DOHH2 (cell line): ENCODE results near the gene S100A14.
"Not testable (repeated sequence)": the region's sequence is repeated elsewhere in the genome, so short reads cannot be mapped to it uniquely, and the experiment has no call there.

Source experiments
- H3F3A ChIP-seq: fragments of 200-600 bp; sonication (generic), shearing (Covaris generic); 2 replicates; pipeline ENCODE4 v1.6.0; 2016; ENCODE audit warnings: antibody characterized with exemption, mild to moderate bottlenecking; ENCODE audit not compliant: control insufficient read depth, insufficient read depth
- H3K27ac ChIP-seq: fragments of 200-600 bp; sonication (generic); 2 replicates; pipeline ENCODE4 v1.5.1; 2014; ENCODE audit warnings: low read depth, mild to moderate bottlenecking, low read length, moderate library complexity
- H3K27me3 ChIP-seq: fragments of 200-600 bp; sonication (generic); 2 replicates; pipeline ENCODE4 v1.6.1; 2014; ENCODE audit warnings: mild to moderate bottlenecking, low read length, mixed read lengths; ENCODE audit not compliant: control insufficient read depth
- H3K36me3 ChIP-seq: fragments of 200-600 bp; sonication (generic); 2 replicates; pipeline ENCODE4 v1.6.1; 2014; ENCODE audit warnings: mild to moderate bottlenecking, low read length, moderate library complexity, mixed read lengths; ENCODE audit not compliant: control insufficient read depth
- H3K4me1 ChIP-seq: fragments of 200-600 bp; sonication (generic); 2 replicates; pipeline ENCODE4 v1.6.1; 2014; ENCODE audit warnings: mild to moderate bottlenecking, low read length, mixed read lengths; ENCODE audit not compliant: control insufficient read depth
- H3K4me2 ChIP-seq: fragments of 200-600 bp; sonication (generic); 2 replicates; pipeline ENCODE4 v1.6.0; 2014; ENCODE audit warnings: mild to moderate bottlenecking, low read length, moderate library complexity
- H3K4me3 ChIP-seq: fragments of 200-600 bp; sonication (generic); 2 replicates; pipeline ENCODE4 v1.5.1; 2014; ENCODE audit warnings: mild to moderate bottlenecking, low read length, mixed read lengths
- H3K79me2 ChIP-seq: fragments of 200-600 bp; sonication (generic); 2 replicates; pipeline ENCODE4 v1.6.1; 2014; ENCODE audit warnings: mild to moderate bottlenecking, low read length, mixed read lengths; ENCODE audit not compliant: control insufficient read depth
- H3K9me2 ChIP-seq: fragments of 200-600 bp; sonication (generic); replicated peaks from 2 replicates; pipeline ENCODE4 v1.6.1; 2014; ENCODE audit warnings: mild to moderate bottlenecking, low read length, mixed read lengths; ENCODE audit not compliant: control insufficient read depth
- H3K9me3 ChIP-seq: fragments of 200-600 bp; sonication (generic); 2 replicates; pipeline ENCODE4 v1.6.1; 2014; ENCODE audit warnings: antibody characterized with exemption, low read length, mixed read lengths; ENCODE audit not compliant: control insufficient read depth, insufficient read depth
- H4K20me1 ChIP-seq: fragments of 200-600 bp; sonication (generic); 2 replicates; pipeline ENCODE4 v1.6.0; 2014; ENCODE audit warnings: low read depth, mild to moderate bottlenecking, antibody characterized with exemption, low read length, moderate library complexity; ENCODE audit not compliant: control insufficient read depth, insufficient read depth
- CTCF ChIP-seq: fragments of 200-600 bp; sonication (generic); IDR thresholded peaks from one replicate; pipeline ENCODE4 v1.5.1; 2014; ENCODE audit warnings: antibody characterized with exemption, mild to moderate bottlenecking, low read depth, low read length; ENCODE audit not compliant: poor library complexity, severe bottlenecking
- EZH2phosphoT487 ChIP-seq: fragments of 200-600 bp; sonication (generic); IDR thresholded peaks from 2 replicates; pipeline ENCODE4 v1.6.1; 2017; ENCODE audit warnings: borderline replicate concordance, mild to moderate bottlenecking, antibody characterized with exemption, low read length, moderate library complexity, mixed read lengths

S100A14 gene

GRCh38 chr1:153597206-153597605 lies 18.9 kb downstream of the S100A14 start:
- Histone ChIP-seq H3F3A (0 out of 2 replicates have a peak, but pooled peaks cover 3% of the 10 kb centered on the region), H3K4me2 (no peak overlapping the region), H3K27me3 (no peaks in the 10 kb centered on the region), H3K4me1 (peaks cover 26% of the 10 kb centered on the region), H3K9me2 (no peaks in the 10 kb centered on the region), H3K79me2 (no peaks in the 10 kb centered on the region), H3K9me3 (no peaks in the 10 kb centered on the region), H3K4me3 (no peak overlapping the region), H3K36me3 (no peaks in the 10 kb centered on the region), H4K20me1 (no peaks in the 10 kb centered on the region), H3K27ac (no peak overlapping the region)
- no peak for TF ChIP-seq CTCF
- no peak for TF ChIP-seq EZH2phosphoT487

DNA sequence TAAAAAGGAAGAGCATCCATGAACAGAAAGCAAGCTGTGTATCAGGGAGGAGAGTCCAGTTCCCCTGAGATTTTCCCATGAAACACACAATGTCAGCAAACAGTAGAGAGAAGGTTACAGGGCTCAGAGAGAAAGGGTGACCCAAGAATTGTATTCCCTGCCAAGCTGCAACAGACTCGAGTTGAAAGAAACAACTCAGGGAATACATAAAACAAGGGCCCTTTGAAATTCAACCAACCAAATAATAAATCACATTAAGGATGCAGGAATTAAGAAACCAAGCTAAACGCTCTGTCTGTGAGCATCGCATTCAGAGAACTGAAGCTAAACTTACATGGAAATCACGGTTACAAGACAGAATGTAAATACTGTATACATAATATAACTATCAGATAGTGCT lies 23.4 kb downstream of the S100A14 start:
- Histone ChIP-seq H3K9me2 (no peaks in the 10 kb centered on the region), H3F3A (no peaks in the 10 kb centered on the region), H3K4me1 (peaks cover 5% of the 10 kb centered on the region), H3K36me3 (no peaks in the 10 kb centered on the region), H3K27ac (no peak overlapping the region), H3K4me2 (no peak overlapping the region), H3K4me3 (no peak overlapping the region), H4K20me1 (no peaks in the 10 kb centered on the region), H3K9me3 (no peaks in the 10 kb centered on the region), H3K27me3 (no peaks in the 10 kb centered on the region), H3K79me2 (no peaks in the 10 kb centered on the region)
- TF ChIP-seq EZH2phosphoT487: no peak
- no peak for TF ChIP-seq CTCF

DNA sequence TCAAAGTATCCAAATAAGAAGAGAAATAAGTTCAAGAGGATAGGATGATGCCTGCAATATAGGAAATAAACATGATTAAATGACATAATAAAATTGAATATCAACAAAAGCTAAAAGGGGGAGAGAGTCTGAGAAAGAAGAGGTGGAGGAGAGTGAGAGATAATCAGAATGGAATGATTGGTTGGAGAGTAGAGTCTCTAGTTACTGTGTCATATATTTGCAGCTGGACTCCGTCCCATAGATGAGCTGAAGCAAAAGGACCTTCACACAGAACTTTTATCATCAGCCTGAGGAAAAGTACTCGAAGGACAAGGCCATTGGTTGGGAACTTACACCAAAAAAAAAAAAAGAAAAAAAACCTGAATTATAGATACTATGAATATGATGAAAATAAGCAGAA lies 27.6 kb downstream of the S100A14 start:
- no peak for TF ChIP-seq EZH2phosphoT487
- no peak for TF ChIP-seq CTCF
- Histone ChIP-seq H4K20me1 (no peaks in the 10 kb centered on the region), H3K4me1 (peaks cover 6% of the 10 kb centered on the region), H3F3A (no peaks in the 10 kb centered on the region), H3K9me3 (no peaks in the 10 kb centered on the region), H3K27me3 (no peaks in the 10 kb centered on the region; the same call in none of the 2 replicates), H3K27ac (no peak overlapping the region), H3K4me3 (no peak overlapping the region), H3K9me2 (no peaks in the 10 kb centered on the region), H3K36me3 (no peaks in the 10 kb centered on the region), H3K4me2 (no peak overlapping the region), H3K79me2 (no peaks in the 10 kb centered on the region)

GRCh38 chr1:153588033-153588432 lies 28.1 kb downstream of the S100A14 start:
- not testable (repeated sequence) for H4K20me1 ChIP-seq, H3K9me2 ChIP-seq, H3K4me3 ChIP-seq, H3K4me1 ChIP-seq, H3K27ac ChIP-seq, H3K4me2 ChIP-seq, H3K9me3 ChIP-seq, H3K79me2 ChIP-seq, H3K27me3 ChIP-seq, H3F3A ChIP-seq, H3K36me3 ChIP-seq
